ENCODE results near the gene EIF3A.
"Not testable (repeated sequence)": the region's sequence is repeated elsewhere in the genome, so short reads cannot be mapped to it uniquely, and the experiment has no call there.

The EIF3A gene

DNA sequence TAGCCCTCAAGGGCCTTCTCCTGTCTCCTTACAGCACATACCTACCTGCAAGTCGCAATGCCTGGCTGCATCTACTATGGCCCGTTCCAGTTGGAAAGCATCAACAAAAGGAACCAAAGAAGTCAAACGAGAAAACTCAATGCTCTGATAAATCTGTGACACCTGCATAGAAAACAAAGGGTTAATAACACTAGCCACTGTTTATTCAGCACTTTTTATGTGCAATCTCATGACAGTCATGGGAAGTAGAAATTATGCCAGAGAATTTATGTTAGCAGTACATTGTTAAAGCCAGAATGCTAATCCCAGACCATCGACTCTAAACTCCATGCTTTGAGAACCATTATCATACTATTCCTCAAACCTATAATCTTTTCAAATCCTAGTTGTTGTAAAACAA, 21.1 kb downstream of the EIF3A start:
- in situ Hi-C loops (cut with HindIII; ENCODE audit: low sequenced_read_pairs): no loop called here

DNA sequence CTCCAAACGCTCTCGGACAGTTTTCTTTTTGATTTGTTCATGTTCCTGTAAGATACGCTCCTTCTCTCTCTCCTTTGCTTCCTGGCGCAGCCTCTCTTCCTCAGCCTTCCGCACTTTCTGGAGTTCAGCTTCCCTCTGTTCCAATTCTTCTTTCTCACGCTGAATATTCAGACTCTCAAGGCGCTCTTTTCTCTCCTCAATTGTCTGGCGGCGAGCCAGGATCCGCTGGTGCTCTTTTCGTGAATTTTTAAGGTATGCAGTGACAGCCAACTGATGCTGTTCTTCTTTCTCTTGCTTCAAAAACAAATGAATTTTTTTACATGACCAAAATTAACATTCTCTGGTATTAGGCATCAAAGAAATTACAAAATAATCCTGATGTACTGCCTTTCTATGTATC, 22.6 kb downstream of the EIF3A start:
- in situ Hi-C loops (cut with HindIII; ENCODE audit: low sequenced_read_pairs): no loop called here

DNA sequence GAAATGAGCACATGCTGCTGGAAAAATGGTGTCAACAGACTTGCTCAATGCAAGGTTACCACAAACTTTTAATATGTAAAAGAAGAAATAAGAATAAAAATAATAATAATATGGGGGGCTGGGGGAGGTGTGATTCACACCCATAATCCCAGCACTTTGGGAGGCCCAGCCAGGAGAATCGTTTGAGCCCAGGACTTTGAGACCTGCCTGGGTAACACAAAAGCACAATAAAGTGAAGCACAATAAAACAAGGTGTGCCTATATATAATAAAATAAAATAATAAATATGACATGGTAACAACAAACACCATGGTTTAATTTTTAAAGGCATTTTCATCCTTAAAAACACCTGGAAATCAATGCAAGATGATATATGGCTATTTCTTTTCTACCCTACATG, 25.1 kb downstream of the EIF3A start:
- in situ Hi-C loops (cut with HindIII; ENCODE audit: low sequenced_read_pairs): no loop called here

DNA sequence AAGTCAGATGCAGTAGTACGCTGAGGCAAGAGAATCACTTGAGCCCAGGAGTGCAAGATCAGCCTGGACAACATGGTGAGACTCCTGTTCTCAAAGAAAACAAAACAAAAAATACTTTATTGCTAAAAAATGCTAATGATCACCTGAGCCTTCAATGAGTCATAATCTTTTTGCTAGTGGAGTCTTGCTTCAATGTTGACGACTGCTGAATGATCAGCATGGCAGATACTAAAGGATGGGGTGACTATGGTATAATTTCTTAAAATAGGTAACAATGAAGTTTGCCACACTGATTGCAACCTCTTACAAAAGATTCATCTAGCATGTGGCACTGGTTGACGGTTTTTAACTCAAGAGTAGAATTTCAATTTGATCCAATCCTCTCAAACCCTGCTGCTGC, 28.8 kb downstream of the EIF3A start:
- in situ Hi-C loops (cut with HindIII; ENCODE audit: low sequenced_read_pairs): no loop called here

DNA sequence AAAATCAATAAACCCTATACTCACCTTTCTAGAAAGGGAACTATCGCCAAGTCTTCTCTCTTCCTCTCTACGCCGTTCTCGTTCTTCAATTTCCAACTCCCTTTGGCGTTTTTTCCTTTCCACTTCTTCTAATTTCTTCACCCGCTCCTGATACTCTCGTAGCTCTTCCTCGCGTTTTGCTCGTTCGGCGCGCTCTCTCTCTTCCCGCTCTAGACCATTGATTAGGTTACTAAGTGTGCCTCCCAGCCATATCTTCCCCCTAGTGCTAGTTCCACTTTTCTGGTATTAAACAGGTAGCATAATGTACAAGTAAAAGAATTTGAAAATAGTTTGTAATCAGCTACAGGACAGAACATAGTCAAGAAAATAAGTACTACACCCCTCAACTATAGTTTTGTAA, 30.8 kb downstream of the EIF3A start:
- in situ Hi-C loops (cut with HindIII; ENCODE audit: low sequenced_read_pairs): no loop called here

DNA sequence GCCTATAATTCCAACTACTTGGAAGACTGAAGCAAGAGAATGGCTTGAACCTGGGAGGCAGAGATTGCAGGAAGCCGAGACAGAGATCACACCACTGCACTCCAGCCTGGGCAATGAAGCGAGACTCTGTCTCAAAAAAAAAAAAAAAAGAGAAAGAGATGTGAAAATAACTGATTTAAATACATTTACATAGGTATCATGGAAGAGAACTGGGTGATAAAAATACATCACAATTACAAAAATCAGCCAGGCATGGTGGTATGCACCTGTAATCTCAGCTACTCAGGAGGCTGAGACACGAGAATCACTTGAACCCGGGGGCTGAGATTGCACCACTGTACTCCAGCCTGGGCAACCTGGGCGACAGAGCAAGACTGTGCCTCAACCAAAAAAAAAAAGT, 31.3 kb downstream of the EIF3A start:
- in situ Hi-C loops (cut with HindIII; ENCODE audit: low sequenced_read_pairs): no loop called here

DNA sequence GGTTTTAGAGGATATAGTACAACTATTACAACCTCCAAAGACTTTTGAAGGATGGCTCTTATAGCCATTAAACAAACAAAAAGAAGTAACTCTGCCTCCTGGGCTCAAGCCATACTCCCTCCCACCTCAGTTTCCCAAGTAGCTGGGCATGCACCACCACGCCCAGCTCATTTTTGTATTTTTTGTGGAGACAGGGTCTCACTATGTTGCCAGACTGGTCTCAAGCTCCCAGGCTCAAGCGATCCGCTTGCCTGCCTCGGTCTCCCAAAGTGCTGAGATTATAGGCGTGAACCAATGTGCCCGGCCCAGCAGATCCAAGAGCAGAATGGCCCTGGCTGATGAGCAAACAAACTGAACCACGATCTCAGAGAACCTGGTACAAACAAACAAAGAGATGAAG, 35.1 kb downstream of the EIF3A start:
- in situ Hi-C loops (cut with HindIII; ENCODE audit: low sequenced_read_pairs): no loop called here

DNA sequence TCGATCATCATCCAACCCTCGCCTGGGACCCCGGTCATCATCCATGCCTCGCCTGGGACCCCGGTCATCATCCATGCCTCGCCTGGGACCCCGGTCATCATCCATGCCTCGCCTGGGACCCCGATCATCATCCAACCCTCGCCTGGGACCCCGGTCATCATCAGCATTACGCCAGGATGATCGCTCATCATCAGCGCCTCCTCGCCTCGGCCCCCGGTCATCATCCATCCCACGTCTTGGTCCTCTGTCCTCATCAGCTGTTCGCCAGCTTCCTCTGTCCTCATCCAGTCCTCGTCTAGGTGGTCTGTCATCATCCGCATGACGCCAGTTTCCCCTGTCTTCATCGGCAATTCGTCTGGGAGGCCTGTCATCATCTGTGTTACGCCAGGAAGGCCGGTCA, 38.4 kb downstream of the EIF3A start:
- in situ Hi-C loops (cut with HindIII; ENCODE audit: low sequenced_read_pairs): no loop called here

DNA sequence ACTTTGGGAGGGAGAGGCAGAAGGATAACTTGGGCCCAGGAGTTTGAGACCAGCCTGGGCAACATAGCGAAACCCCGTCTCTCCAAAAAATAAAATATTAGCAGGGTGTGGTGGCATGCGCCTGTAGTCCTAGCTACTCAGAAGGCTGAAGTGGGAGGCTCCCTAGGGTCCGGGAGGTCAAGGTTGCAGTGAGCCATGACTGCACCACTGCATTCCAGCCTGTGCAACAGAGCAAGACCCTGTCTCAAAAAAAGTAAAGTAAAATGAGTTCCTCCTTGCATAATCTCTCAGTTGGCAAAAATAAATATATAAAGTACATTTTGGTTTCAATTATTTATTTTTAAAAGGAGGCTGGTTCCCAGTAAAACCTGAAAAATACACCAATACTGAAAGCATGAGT, 39.3 kb downstream of the EIF3A start:
- in situ Hi-C loops (cut with HindIII; ENCODE audit: low sequenced_read_pairs): no loop called here

DNA sequence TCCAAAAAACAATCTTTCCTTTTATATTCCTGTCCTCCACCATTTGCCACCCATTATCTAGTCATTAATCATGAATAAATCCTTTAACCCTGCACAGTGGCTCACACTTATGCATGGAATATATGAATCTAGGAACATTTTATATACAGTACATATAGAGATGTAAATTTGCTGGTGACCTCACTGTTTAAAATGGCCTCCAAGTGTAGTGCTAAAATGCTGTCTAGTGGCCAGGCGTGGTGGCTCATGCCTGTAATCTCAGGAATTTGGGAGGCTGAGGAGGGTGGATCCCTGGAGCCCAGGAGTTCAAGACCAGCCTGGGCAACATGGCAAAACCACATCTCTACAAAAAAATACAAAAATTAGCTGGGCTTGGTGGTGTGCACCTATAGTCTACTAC, 41.5 kb downstream of the EIF3A start:
- in situ Hi-C loops (cut with HindIII; ENCODE audit: low sequenced_read_pairs): no loop called here

DNA sequence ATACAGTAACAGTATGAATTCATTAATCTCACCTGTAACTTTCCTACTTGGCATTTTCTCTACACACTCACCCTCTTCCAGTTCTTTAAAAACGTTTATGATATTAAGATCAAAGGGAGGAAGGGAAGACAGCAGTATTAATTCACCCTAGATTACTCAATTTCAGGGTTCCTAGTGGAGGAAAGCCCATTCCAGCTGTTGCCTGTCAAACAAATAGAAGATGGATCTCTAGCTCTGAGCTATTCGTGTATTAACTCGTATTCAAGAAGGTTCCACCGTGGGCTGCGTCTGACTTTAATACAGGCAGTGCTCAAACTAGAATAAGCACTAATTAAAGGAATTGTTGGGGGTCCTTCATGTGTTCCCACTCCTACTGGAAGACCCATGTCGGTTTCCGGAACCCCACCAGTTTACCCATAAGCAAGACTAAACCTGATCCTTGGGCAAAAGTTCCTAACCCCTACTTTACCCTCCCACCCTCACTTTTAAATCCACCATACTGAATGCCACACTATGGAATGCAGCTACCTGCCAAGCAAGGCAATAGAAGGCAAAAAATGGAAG, 49.0 kb downstream of the EIF3A start:
- in situ Hi-C loops (cut with HindIII; ENCODE audit: low sequenced_read_pairs): no loop called here

DNA sequence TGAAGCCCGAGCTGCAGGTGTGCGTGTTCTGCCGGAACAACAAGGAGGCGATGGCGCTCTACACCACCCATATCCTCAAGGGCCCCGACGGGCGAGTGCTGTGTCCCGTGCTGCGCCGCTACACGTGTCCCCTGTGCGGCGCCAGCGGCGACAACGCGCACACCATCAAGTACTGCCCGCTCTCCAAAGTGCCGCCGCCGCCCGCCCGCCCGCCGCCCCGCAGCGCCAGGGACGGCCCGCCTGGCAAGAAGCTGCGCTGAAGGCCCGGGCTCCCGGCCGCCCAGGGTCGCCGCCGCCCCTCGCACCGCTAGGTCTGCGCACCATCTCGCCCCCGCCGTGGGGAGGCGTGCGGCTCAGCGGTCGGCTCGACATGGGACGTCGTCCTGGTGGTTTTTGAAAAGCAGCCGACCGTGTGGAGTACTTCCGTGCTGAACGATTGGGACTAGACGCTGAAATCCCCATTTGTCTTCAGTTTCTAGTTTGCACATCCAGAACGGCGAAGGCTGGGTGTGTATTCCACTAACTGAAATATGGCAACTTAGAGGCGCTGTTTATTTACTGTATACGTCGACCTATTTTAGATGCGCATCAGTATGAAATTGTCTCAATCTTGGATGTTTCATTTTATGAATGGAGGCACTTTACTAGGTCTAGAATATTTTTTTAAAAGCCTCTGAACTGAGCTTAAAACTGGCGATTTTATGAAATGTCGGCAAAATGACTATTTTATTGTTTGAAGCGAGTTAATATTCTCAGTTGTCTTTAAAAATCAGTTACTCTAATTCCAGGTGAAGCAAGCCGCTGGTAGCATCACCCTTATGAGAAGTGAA, 50.0 kb downstream of the EIF3A start:
- in situ Hi-C loops (cut with HindIII; ENCODE audit: low sequenced_read_pairs): no loop called here

DNA sequence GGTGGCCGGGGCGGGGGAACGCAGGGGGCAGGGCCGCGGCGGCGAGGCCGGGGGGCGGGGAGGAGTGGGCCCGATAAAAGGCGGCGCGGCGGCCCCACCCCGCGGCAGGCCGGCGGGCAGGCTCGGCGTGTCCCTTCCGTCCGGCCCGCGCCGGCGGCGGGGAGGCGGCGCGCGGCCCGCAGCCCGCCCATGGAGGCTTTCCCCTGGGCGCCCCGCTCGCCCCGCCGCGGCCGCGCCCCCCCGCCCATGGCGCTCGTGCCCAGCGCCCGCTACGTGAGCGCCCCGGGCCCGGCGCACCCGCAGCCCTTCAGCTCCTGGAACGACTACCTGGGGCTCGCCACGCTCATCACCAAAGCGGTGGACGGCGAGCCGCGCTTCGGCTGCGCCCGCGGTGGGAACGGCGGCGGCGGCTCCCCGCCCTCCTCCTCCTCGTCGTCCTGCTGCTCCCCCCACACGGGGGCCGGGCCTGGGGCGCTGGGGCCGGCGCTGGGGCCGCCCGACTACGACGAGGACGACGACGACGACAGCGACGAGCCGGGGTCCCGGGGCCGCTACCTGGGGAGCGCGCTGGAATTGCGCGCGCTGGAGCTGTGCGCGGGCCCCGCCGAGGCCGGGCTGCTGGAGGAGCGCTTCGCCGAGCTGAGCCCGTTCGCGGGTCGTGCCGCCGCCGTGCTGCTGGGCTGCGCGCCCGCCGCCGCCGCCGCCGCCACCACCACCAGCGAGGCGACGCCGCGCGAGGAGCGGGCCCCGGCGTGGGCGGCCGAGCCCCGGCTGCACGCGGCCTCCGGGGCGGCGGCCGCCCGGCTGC, 50.8 kb downstream of the EIF3A start, which contains the start of gene NANOS1:
Gene NANOS1 (plus strand): TSS at position 102 of the 808 bp plus-strand sequence. CDS start 88 bp downstream, at position 190.
- in situ Hi-C loops (cut with HindIII; ENCODE audit: low sequenced_read_pairs): no loop called here

DNA sequence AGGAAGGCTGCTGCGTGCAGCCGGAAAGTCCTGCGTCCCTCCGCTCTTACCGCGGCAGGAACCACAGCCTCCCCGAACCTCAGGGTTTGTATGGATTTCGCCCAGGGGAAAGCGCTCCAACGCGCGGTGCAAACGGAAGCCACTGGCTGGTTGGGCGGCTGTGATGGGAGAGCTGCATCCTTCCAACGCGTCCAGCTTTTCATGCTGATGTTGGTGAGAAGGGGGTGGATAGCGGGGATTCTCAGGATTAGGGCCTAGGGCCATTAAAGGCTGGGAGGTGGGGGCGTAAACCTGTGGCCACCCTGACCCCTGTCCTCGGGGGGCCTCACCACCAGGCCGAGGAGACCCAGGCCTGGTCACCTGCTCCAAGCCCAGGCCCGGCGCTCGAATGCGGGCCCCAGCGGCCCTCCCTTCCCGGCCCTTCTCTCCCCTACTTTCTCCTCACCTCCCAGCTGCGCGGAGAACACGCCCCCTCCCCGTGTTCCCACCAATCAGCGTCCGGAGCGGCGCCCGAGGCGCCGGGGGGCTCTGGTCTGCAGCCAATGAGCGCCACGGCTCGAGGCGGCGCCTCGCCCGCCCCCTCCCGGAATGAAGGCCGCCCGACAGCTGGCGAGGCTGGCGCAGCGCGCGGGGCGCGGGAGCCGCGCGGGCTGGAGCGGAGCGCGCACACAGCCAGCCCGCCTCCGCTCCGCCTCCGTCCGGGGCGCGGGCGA, 51.6 kb downstream of the EIF3A start:
- in situ Hi-C loops (cut with HindIII; ENCODE audit: low sequenced_read_pairs): no loop called here

DNA sequence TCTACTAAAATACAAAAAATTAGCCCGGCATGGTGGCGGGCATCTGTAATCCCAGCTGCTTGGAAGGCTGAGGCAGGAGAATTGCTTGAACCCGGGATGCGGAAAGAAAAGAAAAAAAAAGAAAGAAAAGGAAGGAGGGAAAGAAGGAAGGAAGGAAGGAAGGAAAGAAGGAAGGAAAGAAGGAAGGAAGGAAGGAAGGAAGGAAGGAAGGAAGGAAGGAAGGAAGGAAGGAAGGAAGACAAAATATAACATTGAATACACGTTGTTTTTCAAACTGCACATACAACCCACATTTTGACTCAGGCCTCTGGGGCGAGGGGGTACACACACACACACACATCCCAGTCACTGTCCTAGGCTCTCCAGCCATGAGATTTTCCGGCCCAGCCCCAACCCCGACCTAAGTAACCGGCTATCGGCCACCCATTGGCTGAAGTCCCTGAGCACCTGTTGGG, 52.1 kb downstream of the EIF3A start:
- in situ Hi-C loops (cut with HindIII; ENCODE audit: low sequenced_read_pairs): not testable (repeated sequence)

DNA sequence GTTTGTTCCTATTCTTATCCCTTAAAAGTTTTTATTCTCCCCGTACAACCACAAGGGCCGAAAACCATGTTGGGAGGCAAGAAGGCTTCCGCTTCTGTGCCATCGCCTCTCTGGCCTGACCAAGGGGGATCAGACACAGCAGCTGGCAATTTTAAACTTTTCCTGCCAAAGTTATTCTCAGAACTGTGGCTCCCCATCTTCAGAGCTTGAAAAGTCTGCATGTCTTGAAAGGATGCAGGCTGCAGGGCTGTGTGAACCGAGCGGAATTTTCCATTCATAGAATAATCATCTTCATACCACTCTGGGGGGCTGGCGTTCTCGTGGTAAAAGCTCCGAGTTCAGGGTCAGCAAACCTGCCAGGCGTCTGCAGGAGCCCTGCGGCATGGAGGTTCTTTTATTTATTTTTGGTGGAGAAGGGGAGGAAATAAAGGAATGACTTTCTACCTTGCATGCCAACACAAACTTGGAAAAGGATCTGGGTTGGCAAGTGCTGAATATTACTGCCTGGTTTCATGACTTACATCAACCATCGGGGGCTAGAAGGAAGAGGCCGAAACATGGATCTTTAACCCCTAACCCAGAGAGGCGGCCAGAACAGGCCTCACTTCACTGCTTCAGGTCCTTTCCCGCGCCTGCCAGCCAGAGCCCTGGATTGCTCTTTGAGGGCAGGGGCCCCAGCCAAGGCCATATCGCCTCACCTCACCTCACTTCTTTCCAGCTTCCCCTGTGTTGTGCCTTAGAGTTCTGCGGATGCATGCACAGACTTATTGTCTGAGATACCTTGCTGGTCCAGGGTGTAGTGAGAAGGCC, 54.1 kb downstream of the EIF3A start:
- in situ Hi-C loops (cut with HindIII; ENCODE audit: low sequenced_read_pairs): no loop called here

DNA sequence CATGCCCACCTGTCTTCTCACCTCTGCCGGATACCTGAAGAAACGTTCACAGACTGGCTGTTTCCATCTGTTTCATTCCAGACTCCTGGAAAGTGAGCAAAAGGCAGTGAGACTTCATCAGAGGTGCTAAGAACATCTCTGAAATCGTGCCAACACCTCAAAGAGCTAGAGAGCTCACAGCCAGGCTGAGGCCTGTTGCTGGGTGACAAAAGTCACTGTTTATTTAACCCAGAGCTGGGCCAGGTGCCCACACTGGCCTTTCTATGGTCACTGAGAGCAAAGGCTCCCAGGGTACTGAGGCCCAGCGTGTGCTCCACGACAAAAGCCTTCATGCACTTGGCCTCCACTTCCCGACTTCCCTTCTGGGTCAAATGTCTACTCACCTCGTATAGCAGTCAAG, 54.8 kb downstream of the EIF3A start:
- in situ Hi-C loops (cut with HindIII; ENCODE audit: low sequenced_read_pairs): no loop called here

DNA sequence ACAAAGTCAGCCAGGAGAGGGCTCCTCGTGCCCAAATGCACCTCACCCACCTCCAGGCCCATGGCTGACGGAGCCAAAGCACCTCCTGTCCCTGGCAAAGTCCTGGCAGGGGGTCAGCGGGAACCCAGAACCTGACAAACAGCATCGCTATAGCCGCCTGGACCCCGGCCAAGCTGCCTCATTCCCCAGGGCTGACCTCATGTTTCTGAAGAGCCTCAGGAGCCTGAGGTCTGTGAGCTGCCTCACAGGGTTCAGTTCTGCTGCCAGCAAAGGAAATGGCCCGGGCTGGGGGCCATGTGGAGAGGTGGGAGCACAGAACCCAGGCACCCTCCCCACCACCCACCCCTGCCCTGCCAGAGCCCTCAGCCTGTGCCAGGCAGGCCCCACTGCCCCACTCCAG, 55.3 kb downstream of the EIF3A start:
- in situ Hi-C loops (cut with HindIII; ENCODE audit: low sequenced_read_pairs): no loop called here

DNA sequence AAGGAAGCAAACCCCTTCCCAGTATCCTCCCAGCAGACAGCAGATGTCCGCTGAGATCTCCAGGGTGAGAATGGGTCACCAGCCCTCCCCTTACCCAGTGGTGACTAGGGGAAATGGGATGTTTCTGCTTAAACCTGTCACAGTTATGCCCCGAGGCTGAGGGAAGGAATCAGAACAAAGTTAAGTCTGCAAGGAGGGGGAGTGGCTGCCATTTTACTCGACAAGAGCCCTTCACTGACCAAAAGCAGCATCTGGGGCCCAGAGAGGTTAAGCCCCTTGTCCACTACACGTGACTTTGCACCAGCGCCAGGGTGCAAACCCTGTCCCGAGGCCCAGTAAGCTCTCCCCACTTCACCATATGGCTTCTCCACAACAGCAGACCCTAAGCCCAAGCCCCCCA, 55.7 kb downstream of the EIF3A start:
- in situ Hi-C loops (cut with HindIII; ENCODE audit: low sequenced_read_pairs): no loop called here

DNA sequence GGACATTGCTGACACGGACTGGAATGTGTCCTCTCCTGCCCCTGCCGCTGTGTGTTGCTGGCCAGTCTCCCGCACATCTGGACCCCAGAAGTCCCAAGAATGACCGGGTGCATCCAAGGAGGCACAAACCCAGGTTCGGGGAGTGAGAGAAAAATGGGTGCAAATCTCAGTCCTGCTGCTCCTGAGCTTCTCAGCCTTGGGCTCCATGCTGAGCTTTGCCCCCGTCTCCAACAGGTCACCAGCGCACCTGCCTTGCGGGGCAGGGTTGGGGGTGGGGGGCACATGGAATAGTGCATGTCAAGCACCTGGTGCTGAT, 57.1 kb downstream of the EIF3A start:
- in situ Hi-C loops (cut with HindIII; ENCODE audit: low sequenced_read_pairs): no loop called here

Data from endothelial cell of hepatic sinusoid (primary cell).